Endothelial cell of umbilical vein (primary cell): ENCODE results near the gene NDUFAF2. TPM values are rescaled to one million over a fixed set of nuclear protein-coding genes. Genes with fewer than 3 reads are reported as not detected.

Source experiments
- BruUV-seq: library from RNA; stranded (reverse); fragments of 400-500 nt; replicated peaks from 2 replicates; lab custom pipeline; 2021; lab: Mats Ljungman, UMichigan
- CTCF ChIA-PET: fragments of 300-600, 350-600 bp; sonication (Branson Sonifier 250); formaldehyde crosslinking; loops from one replicate; lab custom pipeline; 2021; ENCODE audit warnings: antibody characterized with exemption, inconsistent platforms; lab: Charles Lee
- POLR2A ChIA-PET: fragments of 300-600, 350-600 bp; sonication (Branson Sonifier 250); formaldehyde crosslinking; loops from one replicate; lab custom pipeline; 2021; ENCODE audit warnings: antibody characterized with exemption, inconsistent platforms; lab: Charles Lee
- DNase-seq: peaks from one replicate; pipeline ENCODE4 v3.0.0-alpha.2; 2011; ENCODE audit warnings: low read depth, low spot score
- FAIRE-seq: peaks from 2 replicates; lab custom pipeline; 2011; peaks lifted over from hg19 to GRCh38; lab: Jason Lieb, UNC
- H2AFZ ChIP-seq: 2 replicates; pipeline ENCODE4 v1.6.0; 2012; ENCODE audit warnings: low read depth, low read length, control low read depth, inconsistent platforms
- H3K27ac ChIP-seq: 2 replicates; pipeline ENCODE4 v1.5.1; 2011; ENCODE audit warnings: low read depth, mild to moderate bottlenecking, control low read depth, low read length, moderate library complexity; ENCODE audit not compliant: insufficient read depth
- H3K27me3 ChIP-seq, 2 experiments: 2 replicates each; pipeline versions ENCODE4 v1.6.0 to v1.6.1; 2011; ENCODE audit warnings: low read length in 2 of 2, mixed read lengths in 1 of 2; ENCODE audit not compliant: control insufficient read depth in 2 of 2, insufficient read depth in 2 of 2
- H3K36me3 ChIP-seq, 2 experiments: 2 replicates in 1 of 2; 3 replicates in 1 of 2; pipeline ENCODE4 v1.5.1; 2011; ENCODE audit warnings: low read length in 2 of 2, mild to moderate bottlenecking in 1 of 2, moderate library complexity in 1 of 2; ENCODE audit not compliant: control insufficient read depth in 2 of 2, insufficient read depth in 2 of 2; ENCODE audit errors: extremely low read depth in 1 of 2
- H3K4me1 ChIP-seq: 3 replicates; pipeline ENCODE4 v1.5.1; 2011; ENCODE audit warnings: mild to moderate bottlenecking, low read length; ENCODE audit not compliant: control insufficient read depth, insufficient read depth; ENCODE audit errors: extremely low read depth
- H3K4me2 ChIP-seq: 2 replicates; pipeline ENCODE4 v1.6.1; 2011; ENCODE audit warnings: low read length, control low read depth, mixed read lengths; ENCODE audit not compliant: insufficient read depth
- H3K4me3 ChIP-seq, 3 experiments: fragments of 200-600 bp in 1 of 3; sonication (generic), shearing (Covaris generic) in 1 of 3; replicated peaks in 1 of 3; 2 replicates each; pipeline ENCODE4 v1.5.1; 2011 to 2016; ENCODE audit warnings: control low read depth in 3 of 3, low read length in 3 of 3, mild to moderate bottlenecking in 2 of 3, inconsistent platforms in 1 of 3, low read depth in 1 of 3, moderate library complexity in 1 of 3; ENCODE audit not compliant: insufficient read depth in 1 of 3
- H3K79me2 ChIP-seq: 2 replicates; pipeline ENCODE4 v1.6.0; 2012; ENCODE audit warnings: low read length, inconsistent platforms; ENCODE audit not compliant: control insufficient read depth, insufficient read depth
- H3K9ac ChIP-seq: replicated peaks from 2 replicates; pipeline ENCODE3; 2011; ENCODE audit warnings: low read length, control low read depth; ENCODE audit not compliant: insufficient read depth; ENCODE audit errors: extremely low read depth
- H3K9me1 ChIP-seq: replicated peaks from 3 replicates; pipeline ENCODE4 v1.6.0; 2011; ENCODE audit warnings: mild to moderate bottlenecking, low read length; ENCODE audit not compliant: control insufficient read depth, insufficient read depth; ENCODE audit errors: extremely low read depth
- H3K9me3 ChIP-seq: replicated peaks from 2 replicates; pipeline ENCODE4 v1.5.1; 2012; ENCODE audit warnings: low read length, inconsistent platforms; ENCODE audit not compliant: control insufficient read depth, insufficient read depth
- H4K20me1 ChIP-seq: replicated peaks from 2 replicates; pipeline ENCODE3; 2011; ENCODE audit warnings: mild to moderate bottlenecking, low read length; ENCODE audit not compliant: control insufficient read depth, insufficient read depth; ENCODE audit errors: extremely low read depth
- CTCF ChIP-seq, 2 donors: IDR thresholded peaks; 1 replicate in 1 of 2; 2 replicates in 1 of 2; pipeline ENCODE4 v1.5.1; 2011; ENCODE audit warnings: low read length in 2 of 2, mild to moderate bottlenecking in 2 of 2, moderate library complexity in 2 of 2, control low read depth in 1 of 2, inconsistent platforms in 1 of 2, low read depth in 1 of 2; ENCODE audit not compliant: insufficient read depth in 1 of 2; ENCODE audit errors: extremely low read depth in 1 of 2
- EZH2 ChIP-seq: IDR thresholded peaks from 2 replicates; pipeline ENCODE4 v1.6.1; 2012; ENCODE audit warnings: borderline replicate concordance, low read depth, mild to moderate bottlenecking, moderate library complexity, low read length, inconsistent platforms; ENCODE audit not compliant: severe bottlenecking
- FOS ChIP-seq: IDR thresholded peaks from 2 replicates; pipeline ENCODE4 v1.6.1; 2011; ENCODE audit warnings: mild to moderate bottlenecking, low read length, moderate library complexity, borderline replicate concordance; ENCODE audit not compliant: insufficient read depth
- GATA2 ChIP-seq: IDR thresholded peaks from 2 replicates; pipeline ENCODE4 v1.7.0; 2011; ENCODE audit warnings: low read depth, mild to moderate bottlenecking, moderate library complexity, mixed read lengths, low read length; ENCODE audit not compliant: insufficient read length, insufficient read depth
- JUN ChIP-seq: IDR thresholded peaks from 2 replicates; pipeline ENCODE4 v1.6.1; 2011; ENCODE audit warnings: borderline replicate concordance, low read depth; ENCODE audit not compliant: insufficient read length, insufficient read depth
- MAX ChIP-seq: IDR thresholded peaks from 2 replicates; pipeline ENCODE4 v1.6.1; 2011; ENCODE audit not compliant: insufficient read depth, insufficient read length
- MYC ChIP-seq: IDR thresholded peaks from one replicate; pipeline ENCODE4 v1.6.1; 2011; ENCODE audit warnings: mild to moderate bottlenecking, low read depth, low read length
- POLR2A ChIP-seq: IDR thresholded peaks from 2 replicates; pipeline ENCODE4 v1.6.1; 2012; ENCODE audit warnings: low read depth, mild to moderate bottlenecking, control low read depth, low read length
- POLR2AphosphoS5 ChIP-seq: IDR thresholded peaks from 2 replicates; pipeline ENCODE4 v1.6.1; 2012; ENCODE audit warnings: low read depth, mild to moderate bottlenecking, control low read depth, low read length, moderate library complexity; ENCODE audit not compliant: insufficient read depth
- dilution Hi-C: fragments of 300-500 bp; cut with MboI; formaldehyde crosslinking; loops from one replicate; pipeline ENCODE4 v1.15.0; 2019; ENCODE audit warnings: low sequenced_read_pairs; ENCODE audit not compliant: extremely low pct_ligation_motif_present
- intact Hi-C: fragments of 100-400 bp; cut with micrococcal nuclease; formaldehyde crosslinking; loops from one replicate; pipeline ENCODE4 v1.10.0; 2022
- polyA plus RNA-seq, 4 experiments: library from polyadenylated mRNA; depleted of rRNA in 3 of 4; stranded (reverse) in 3 of 4; unstranded in 1 of 4; fragments of >200 nt; gene quantifications; 2 replicates each; pipeline versions ENCODE4 v1.2.1 to v1.2.3, GENCODE V29; 2011 to 2012; ENCODE audit warnings: missing spikeins in 1 of 4
- total RNA-seq: library from RNA; stranded (reverse); gene quantifications from 2 replicates; pipeline ENCODE4 v1.2.3, GENCODE V29; 2021

NDUFAF2 gene
- total and polyA plus RNA-seq, 2 donors (not counting 3 experiments of a cell fraction or from before 2014, with no cell fraction given), result 10.7 to 39.9 TPM

- Histone ChIP-seq H3K4me1 (no peaks in the 10 kb centered on the region), H4K20me1 (no peaks in the 10 kb centered on the region), H3K36me3 (no peaks in the 10 kb centered on the region), H3K9ac (no peak overlapping the region), H3K27me3 (no peaks in the 10 kb centered on the region), H3K9me1 (no peaks in the 10 kb centered on the region), H3K4me2 (no peak overlapping the region), H2AFZ (no peak overlapping the region), H3K9me3 (no peaks in the 10 kb centered on the region), H3K27ac (no peak overlapping the region), H3K79me2 (no peaks in the 10 kb centered on the region), H3K4me3 (no peak overlapping the region)
- dilution Hi-C loops (no loop called here), intact Hi-C loops (no loop called here)
- TF ChIP-seq GATA2 (no peak), MYC (no peak), JUN (no peak), EZH2 (no peak), POLR2A (no peak), CTCF (IDR thresholded peaks at IDR 0.05; ENCODE audit: extremely low read depth in 1 of 2, insufficient read depth in 1 of 2, low read depth in 1 of 2, low read length in 2 of 2) (no peak), MAX (no peak), POLR2AphosphoS5 (no peak), FOS (no peak)
- DNase-seq (no peak), FAIRE-seq (no peak)
- BruUV-seq, result no TSS peak
- ChIA-PET CTCF (interaction anchor here (2.4 kb wide), 1 partner anchor 82 kb away, joined by 9 read pairs; no protein-coding TSS in a partner anchor), POLR2A (no interaction called here)
Measured at GRCh38 chr5:61137835-61138234, 192.8 kb downstream of the NDUFAF2 start.
